ENCODE measurements around the gene ZNF670.

DNA sequence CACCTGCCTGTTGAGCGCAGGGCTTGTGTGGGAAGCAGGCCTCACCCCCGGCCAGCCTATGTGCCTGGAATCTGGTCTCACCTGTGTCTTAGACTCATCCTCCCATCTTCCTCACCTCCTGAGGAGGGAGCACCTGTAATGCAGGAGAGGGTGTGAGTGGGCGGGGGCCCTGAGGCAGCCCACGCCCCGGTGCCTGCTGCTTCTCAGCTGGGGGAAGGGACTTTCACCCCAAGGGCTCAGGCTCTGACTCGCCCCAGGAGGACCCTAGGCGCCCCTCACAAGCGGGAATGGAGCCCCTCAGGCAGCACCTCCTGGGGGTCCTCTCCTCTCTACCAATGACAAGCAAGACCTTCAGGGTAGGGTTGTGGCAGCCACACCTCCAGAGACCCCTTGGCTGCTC lies 6.7 kb upstream of the ZNF670 start:
- TF ChIP-seq, protein P1, sequence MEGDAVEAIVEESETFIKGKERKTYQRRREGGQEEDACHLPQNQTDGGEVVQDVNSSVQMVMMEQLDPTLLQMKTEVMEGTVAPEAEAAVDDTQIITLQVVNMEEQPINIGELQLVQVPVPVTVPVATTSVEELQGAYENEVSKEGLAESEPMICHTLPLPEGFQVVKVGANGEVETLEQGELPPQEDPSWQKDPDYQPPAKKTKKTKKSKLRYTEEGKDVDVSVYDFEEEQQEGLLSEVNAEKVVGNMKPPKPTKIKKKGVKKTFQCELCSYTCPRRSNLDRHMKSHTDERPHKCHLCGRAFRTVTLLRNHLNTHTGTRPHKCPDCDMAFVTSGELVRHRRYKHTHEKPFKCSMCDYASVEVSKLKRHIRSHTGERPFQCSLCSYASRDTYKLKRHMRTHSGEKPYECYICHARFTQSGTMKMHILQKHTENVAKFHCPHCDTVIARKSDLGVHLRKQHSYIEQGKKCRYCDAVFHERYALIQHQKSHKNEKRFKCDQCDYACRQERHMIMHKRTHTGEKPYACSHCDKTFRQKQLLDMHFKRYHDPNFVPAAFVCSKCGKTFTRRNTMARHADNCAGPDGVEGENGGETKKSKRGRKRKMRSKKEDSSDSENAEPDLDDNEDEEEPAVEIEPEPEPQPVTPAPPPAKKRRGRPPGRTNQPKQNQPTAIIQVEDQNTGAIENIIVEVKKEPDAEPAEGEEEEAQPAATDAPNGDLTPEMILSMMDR (conservative IDR thresholded peaks at IDR 0.05; ENCODE audit: low read depth, low read length), result no peak
- no peak for TF ChIP-seq EZH2 (IDR thresholded peaks at IDR 0.05; ENCODE audit: low read length, unreplicated experiment)
- TF ChIP-seq EZH2phosphoT487 (IDR thresholded peaks at IDR 0.05; ENCODE audit: borderline replicate concordance, low read length), result no peak

Measured in PC-3 (cell line).